Pulmonary artery endothelial cell (primary cell): ENCODE measurements around the gene PTPRG. TPM values are rescaled to one million over a fixed set of nuclear protein-coding genes. Genes with fewer than 3 reads are reported as not detected.

Experiments used
- DNase-seq: peaks from one replicate; pipeline ENCODE4 v3.0.0-alpha.2; 2011; ENCODE audit warnings: low read depth, low spot score
- total RNA-seq: library from RNA; depleted of rRNA; stranded (reverse); fragments of >200 nt; gene quantifications from 2 replicates; pipeline ENCODE4 v1.2.3, GENCODE V29; 2014

Gene PTPRG
- total RNA-seq, 1 donor from 2014 or later: 41.0 TPM

GRCh38 chr3:61915296-61915695, 353.9 kb downstream of the PTPRG start:
- DNase-seq: no peak

- DNase-seq: no peak
Observed at GRCh38 chr3:61919371-61919770, 358.0 kb downstream of the PTPRG start.

GRCh38 chr3:61922118-61922517, 360.7 kb downstream of the PTPRG start:
- no peak for DNase-seq

- DNase-seq: peak; percentile 32
Observed at GRCh38 chr3:61924090-61924735, 362.8 kb downstream of the PTPRG start.

- DNase-seq: no peak
Observed at GRCh38 chr3:61924991-61925390, 363.6 kb downstream of the PTPRG start.

GRCh38 chr3:61925721-61926120, 364.4 kb downstream of the PTPRG start:
- no peak for DNase-seq

GRCh38 chr3:61926923-61927322, 365.6 kb downstream of the PTPRG start:
- no peak for DNase-seq

GRCh38 chr3:61927332-61927731, 366.0 kb downstream of the PTPRG start:
- DNase-seq: no peak

- no peak for DNase-seq
Observed at GRCh38 chr3:61928039-61928438, 366.7 kb downstream of the PTPRG start.

GRCh38 chr3:61928776-61929314, 367.5 kb downstream of the PTPRG start:
- DNase-seq: no peak

GRCh38 chr3:61929617-61930016, 368.2 kb downstream of the PTPRG start:
- DNase-seq: no peak

- no peak for DNase-seq
Observed at GRCh38 chr3:61932499-61932898, 371.1 kb downstream of the PTPRG start.

GRCh38 chr3:61933798-61934504, 372.6 kb downstream of the PTPRG start:
- DNase-seq: no peak

GRCh38 chr3:61934505-61934871, 373.1 kb downstream of the PTPRG start:
- no peak for DNase-seq

GRCh38 chr3:61935814-61936213, 374.4 kb downstream of the PTPRG start:
- no peak for DNase-seq

- no peak for DNase-seq
Observed at GRCh38 chr3:61936344-61936937, 375.1 kb downstream of the PTPRG start.

- no peak for DNase-seq
Observed at GRCh38 chr3:61937477-61937876, 376.1 kb downstream of the PTPRG start.

GRCh38 chr3:61938878-61939549, 377.6 kb downstream of the PTPRG start:
- no peak for DNase-seq

GRCh38 chr3:61940236-61940635, 378.9 kb downstream of the PTPRG start:
- DNase-seq: no peak

- DNase-seq: no peak
Observed at GRCh38 chr3:61943975-61944374, 382.6 kb downstream of the PTPRG start.

- DNase-seq: no peak
Observed at GRCh38 chr3:61944726-61945125, 383.4 kb downstream of the PTPRG start.

GRCh38 chr3:61945657-61946056, 384.3 kb downstream of the PTPRG start:
- no peak for DNase-seq
